NCI-H526 (cell line): Measurements from ENCODE around the gene KTN1.

ENCODE experiments used
- DNase-seq, 2 experiments: peaks; one replicate each; lab custom pipeline; 2025; lab: John Stamatoyannopoulos, UW

KTN1 gene

GRCh38 chr14:55579724-55580469, at the start of gene KTN1:
Gene KTN1 (plus strand): TSS chr14:55580207. CDS start chr14:55612049, 31,842 bp downstream.
- DNase-seq, result peak; percentile 88 to 95

GRCh38 chr14:55530464-55530863, 49.5 kb upstream of the KTN1 start:
- DNase-seq, result no peak

DNA sequence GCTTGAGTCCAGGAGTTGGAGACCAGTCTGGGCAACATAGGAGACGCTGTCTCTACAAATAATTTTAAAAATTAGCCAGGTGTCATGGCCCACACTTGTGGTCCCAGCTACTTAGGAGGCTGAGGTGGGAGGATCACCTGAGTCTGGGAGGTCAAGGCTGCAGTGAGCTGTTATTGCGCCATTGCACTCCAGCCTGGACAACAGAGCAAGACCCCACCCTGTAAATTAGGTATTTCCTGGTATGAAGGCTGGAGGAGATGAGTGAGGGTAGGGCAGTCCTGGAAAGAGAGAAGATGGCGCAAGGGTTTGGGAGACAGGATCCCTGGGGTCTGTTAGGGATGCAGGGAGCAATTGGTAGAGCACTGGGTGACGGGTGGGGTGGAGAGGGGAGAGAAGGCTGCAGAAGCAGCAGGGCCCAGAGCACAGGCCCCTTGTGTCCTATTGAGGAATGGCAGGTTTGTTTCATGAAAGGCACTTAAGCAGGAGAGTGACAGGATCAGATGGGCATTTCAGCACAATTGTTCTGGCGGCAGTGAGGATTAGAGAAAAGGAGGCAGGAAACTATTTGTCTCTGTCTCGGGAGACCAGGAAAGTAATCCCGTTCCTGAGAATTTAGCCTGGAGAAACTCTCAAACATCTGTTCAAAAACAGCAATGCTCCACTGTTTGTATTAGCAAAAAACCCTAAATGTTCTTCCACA, 47.2 kb upstream of the KTN1 start:
- no peak for DNase-seq

- no peak for DNase-seq
These were observed 46.0 kb upstream of the KTN1 start for GRCh38 chr14:55533960-55534359.

DNA sequence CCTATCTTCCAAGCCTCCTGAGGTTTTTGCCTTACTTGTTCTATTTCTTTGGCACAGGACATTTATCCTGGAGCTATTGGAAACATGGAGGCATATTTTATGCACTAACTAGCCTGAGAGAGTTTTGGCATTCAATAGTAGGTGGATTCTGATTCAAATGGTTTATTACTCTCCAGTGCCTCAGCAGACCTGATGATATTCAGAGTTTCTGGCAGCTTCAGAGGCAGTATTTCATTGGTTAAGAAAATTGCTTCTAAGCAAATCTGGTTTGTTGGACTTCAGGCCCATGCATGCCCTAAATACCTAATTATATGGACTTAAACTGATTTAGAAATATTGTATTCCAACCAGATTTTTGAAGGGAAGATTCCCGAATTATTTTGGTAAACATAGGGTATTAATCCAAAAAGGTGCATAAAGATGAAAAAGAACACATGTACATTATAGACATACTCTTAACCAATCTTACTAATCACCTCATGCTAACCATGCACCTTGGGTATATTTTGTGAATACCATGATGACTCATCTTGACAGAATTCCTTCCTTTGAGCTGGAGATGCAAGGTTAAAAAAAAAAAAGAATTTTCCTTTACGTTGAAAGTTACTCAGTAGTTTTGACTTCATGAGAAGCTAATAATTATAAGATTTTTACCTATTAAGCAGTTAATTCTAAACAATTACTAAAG, 44.3 kb upstream of the KTN1 start:
- no peak for DNase-seq

DNA sequence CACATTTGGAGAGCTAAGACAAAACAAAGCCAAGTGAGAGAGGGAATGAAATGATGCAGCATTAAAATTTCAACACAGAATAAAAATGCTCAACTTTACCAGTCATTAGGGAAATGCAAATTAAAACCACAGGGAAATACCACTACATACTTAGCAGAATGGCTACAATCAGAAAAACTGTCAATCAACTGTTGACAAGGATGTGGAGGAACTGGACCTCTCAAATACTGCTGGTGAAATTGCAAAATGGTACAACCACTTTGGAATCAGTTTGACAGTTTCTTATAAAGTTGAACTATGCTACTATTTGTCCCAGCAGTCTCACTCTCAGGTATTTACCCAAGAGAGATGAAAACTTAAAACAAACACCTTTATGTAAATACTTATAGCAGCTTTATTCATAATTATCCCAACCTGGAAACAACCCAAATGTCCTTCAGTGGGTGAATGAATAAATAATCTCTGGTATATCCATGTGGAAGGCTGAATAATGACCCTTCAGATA, 43.8 kb upstream of the KTN1 start:
- DNase-seq, result peak; percentile 32 to 49

- no peak for DNase-seq
These were observed 42.2 kb upstream of the KTN1 start for GRCh38 chr14:55537782-55538181.

- DNase-seq, result no peak
These were observed 40.0 kb upstream of the KTN1 start for GRCh38 chr14:55539975-55540374.

GRCh38 chr14:55540847-55541773, 38.9 kb upstream of the KTN1 start:
- DNase-seq, result no peak

GRCh38 chr14:55545779-55546178, 34.2 kb upstream of the KTN1 start:
- no peak for DNase-seq

DNA sequence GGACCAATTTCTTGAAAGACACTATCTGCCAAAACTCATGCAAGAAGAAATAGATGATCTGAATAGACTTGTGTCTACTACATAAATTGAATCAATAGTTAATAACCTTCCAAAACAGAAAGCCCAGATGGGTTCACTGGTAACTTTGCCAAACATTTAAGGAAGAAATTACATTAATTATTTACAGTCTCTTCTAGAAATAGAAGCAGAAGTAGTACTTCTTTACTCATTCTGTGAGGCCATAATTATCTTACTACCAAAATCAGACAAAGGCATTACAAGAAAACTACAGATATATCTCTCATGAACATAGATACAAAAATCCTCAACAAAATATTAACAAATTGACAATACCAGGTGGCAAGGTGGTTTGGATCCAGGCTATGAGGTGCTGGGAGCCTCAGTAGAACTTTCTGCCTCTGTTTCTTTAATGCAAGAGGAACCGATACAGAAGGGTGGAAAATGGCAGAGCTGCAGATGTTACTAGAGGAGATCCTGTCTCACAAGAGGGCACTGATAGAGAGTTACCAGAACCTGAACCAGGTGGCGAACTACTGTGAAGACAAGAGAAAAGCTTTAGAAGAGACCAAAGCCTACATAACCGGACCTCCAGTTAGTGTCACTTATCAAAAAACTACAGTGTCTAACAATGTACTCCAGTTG, 33.7 kb upstream of the KTN1 start:
- no peak for DNase-seq

DNA sequence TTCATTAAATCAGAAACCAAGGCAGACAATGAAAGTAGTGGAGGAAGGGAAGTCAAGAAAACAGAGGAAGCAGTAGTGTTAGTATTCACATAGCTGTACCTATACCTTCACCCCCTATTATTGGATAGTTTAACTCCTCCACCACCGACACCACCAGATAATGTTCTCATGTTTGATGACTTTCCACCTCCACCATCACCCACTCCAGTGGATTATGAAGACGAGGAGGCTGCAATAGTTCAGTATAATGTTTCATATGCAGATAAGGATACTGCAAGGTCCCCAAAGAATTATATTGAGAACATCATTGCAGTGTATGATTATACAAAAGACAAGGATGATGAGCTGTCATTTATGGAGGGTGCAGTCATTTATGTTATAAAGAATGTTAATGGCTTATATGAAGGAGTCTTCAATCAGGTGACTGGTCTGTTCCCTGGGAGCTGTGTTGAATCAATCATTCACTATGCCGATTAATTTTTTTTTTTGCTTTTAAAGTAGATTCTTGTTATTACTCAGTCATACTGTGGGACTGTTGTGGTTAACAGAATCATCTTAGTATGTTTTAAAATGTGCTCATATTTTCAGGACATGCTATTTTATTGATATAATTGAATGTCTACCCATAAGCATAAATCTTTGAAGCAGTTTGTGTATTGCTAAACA, 32.2 kb upstream of the KTN1 start:
- DNase-seq, result no peak

GRCh38 chr14:55553791-55554190, 26.2 kb upstream of the KTN1 start:
- DNase-seq, result no peak

DNA sequence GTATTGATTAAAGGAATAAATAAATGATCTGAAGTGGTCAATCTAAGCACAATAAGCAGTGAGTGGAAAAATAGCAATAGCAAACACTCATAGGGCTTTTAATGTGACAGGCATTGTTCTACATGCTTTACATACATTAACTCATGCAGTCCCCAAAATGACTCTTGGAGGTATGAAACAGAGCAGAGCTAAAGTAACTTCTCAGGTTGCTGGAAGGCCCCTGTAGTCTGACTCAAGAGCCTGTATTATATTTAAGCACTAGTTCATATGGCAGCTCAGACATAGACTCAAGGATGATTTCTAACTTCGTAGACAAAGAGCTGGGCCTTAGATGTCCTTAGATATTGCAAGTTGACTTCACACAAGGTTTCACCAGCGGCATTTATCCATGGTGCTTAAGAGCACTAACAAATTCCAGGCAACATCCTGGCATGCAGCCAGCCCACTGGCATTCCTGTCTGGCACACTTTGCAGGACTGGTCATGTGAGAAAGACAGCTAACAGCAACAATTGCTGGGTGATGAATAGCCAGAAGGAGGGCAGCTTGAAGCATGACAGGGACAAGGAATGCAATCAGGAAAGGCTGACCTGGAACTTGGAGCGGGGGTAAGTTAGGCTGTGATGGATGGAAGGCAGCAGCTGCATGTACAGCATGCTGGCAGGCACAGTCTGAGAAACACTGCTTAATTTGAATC, 22.9 kb upstream of the KTN1 start:
- DNase-seq, result peak; percentile 3 to 35

GRCh38 chr14:55562135-55562534, 17.9 kb upstream of the KTN1 start:
- no peak for DNase-seq

GRCh38 chr14:55568618-55569017, 11.4 kb upstream of the KTN1 start:
- DNase-seq, result no peak

DNA sequence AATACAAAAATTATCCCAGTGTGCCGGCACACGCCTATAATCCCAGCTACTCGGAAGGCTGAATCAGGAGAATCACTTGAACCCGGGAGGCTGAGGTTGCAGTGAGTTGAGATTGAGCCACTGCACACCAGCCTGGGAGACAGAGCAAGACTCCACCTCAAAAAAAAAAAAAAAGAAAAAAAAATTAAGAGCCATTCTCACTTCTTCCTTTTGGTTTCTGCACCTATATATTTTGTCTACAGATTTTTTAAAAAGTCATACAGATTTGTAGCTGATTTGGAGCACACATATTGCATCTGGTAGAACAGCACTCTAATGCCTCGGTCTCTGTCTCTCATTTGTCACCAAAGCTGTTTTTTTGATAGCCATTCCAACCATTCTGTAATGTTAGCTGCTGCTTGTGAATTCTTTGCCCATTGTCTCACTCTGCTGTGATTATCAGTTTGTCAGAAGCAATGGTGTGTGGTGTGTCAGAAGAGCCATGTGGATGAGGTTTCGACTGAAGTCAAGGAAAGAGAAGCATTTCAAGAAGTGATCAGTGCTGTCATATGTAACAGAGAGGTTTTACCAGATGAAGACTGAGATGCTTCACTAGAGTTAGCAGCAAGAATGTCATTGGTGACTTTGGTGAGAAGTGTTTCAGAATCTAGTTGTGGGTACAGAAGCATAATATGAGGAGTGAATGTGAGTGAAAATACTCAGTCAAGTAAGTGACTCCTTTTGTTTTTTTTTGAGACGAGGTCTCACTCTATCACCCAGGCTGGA, 8.7 kb upstream of the KTN1 start:
- DNase-seq, result no peak

GRCh38 chr14:55572578-55572977, 7.4 kb upstream of the KTN1 start:
- DNase-seq, result no peak

DNA sequence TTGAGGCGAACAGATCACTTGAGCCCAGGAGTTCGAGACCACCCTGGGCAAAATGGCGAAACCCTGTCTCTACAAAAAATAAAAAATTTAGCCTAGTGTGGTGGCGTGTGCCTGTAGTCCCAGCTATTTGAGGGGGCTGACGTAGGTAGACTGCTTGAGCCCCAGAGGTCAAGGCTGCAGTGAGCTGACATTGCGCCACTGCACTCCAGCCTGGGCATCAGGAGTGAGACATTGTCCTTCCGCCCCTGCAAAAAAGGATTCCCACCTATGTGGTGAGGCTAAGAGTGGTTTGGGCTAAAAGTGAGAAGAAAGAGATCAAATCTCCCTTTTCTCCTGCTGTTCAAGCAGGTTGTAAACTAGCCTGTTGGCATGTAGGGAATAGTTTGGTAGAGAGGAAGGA, 5.0 kb upstream of the KTN1 start:
- DNase-seq, result no peak
